ENCODE measurements around the gene OSBPL10.

The OSBPL10 gene

DNA sequence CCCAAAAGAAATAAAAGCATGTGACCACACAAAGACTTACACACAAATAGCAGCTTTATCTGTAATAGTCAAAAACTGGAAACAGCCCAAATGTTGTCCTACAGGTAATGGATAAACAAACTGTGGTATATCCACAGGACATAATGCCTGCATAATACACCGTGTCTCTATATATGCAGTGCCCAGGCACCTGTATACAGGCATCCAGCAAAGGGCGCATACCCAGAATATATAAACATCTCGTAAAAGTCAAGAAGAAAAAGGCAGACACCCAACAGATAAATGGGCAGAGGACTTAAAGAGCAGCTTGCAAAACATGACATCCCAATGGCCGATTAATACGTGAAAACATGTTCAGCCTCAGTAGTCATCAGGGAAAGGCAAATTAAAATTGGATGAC, 7.2 kb downstream of the OSBPL10 start:
- Histone ChIP-seq H3K36me3 (no peaks in the 10 kb centered on the region), H3K27me3 (no peaks in the 10 kb centered on the region), H3K4me3 (ENCODE audit: low read depth, low read length) (no peak overlapping the region), H3K9me3 (no peaks in the 10 kb centered on the region), H3K4me1 (no peaks in the 10 kb centered on the region)
- TF ChIP-seq, protein P1, sequence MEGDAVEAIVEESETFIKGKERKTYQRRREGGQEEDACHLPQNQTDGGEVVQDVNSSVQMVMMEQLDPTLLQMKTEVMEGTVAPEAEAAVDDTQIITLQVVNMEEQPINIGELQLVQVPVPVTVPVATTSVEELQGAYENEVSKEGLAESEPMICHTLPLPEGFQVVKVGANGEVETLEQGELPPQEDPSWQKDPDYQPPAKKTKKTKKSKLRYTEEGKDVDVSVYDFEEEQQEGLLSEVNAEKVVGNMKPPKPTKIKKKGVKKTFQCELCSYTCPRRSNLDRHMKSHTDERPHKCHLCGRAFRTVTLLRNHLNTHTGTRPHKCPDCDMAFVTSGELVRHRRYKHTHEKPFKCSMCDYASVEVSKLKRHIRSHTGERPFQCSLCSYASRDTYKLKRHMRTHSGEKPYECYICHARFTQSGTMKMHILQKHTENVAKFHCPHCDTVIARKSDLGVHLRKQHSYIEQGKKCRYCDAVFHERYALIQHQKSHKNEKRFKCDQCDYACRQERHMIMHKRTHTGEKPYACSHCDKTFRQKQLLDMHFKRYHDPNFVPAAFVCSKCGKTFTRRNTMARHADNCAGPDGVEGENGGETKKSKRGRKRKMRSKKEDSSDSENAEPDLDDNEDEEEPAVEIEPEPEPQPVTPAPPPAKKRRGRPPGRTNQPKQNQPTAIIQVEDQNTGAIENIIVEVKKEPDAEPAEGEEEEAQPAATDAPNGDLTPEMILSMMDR (IDR thresholded peaks at IDR 0.05; ENCODE audit: low read depth, low read length): no peak
- DNase-seq: no peak

DNA sequence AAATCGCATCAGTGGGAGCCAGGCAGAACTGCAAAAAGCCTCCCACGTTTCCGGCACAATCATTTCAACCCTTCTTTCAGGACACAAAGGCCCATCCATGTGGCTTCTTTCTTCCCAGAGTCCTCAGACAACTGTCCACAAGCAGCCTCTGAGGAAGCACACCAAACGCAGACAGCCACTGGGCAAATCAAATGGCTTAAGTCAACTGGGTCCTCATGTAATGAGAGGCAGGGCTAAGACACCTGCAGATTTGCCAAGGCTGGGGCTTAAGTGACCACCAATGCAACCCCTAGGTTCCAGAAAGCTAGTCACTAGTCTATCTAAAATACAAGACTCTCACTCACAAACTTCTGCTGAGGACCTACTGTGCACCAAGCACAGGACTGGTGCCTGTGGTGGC, 8.0 kb downstream of the OSBPL10 start:
- DNase-seq: no peak
- Histone ChIP-seq H3K4me1 (no peaks in the 10 kb centered on the region), H3K9me3 (no peaks in the 10 kb centered on the region), H3K27me3 (no peaks in the 10 kb centered on the region), H3K36me3 (no peaks in the 10 kb centered on the region), H3K4me3 (ENCODE audit: low read depth, low read length) (no peak overlapping the region)
- TF ChIP-seq, protein P1 (IDR thresholded peaks at IDR 0.05; ENCODE audit: low read depth, low read length): no peak

DNA sequence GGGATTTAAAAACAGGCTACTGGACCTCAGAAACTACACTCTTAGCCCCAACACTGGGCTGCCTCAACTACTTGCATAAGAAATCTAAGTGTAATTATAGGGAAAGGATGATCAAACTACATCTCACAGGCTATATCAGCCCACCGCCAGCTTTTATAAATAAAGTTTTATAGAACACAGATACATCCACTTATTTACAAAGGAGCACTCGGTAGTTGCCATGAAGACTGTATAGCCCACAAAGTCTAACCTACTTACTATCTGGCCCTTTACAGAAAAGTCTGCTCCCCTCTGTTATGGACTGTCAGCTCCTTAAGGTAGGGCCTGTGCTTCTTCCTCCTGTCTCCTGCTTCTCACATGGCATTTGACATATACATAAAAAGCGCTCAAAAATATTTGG, 9.5 kb downstream of the OSBPL10 start:
- DNase-seq: no peak
- Histone ChIP-seq H3K9me3 (no peaks in the 10 kb centered on the region), H3K4me3 (ENCODE audit: low read depth, low read length) (no peak overlapping the region), H3K4me1 (no peaks in the 10 kb centered on the region), H3K36me3 (no peaks in the 10 kb centered on the region), H3K27me3 (no peaks in the 10 kb centered on the region)
- TF ChIP-seq, protein P1 (IDR thresholded peaks at IDR 0.05; ENCODE audit: low read depth, low read length): no peak

DNA sequence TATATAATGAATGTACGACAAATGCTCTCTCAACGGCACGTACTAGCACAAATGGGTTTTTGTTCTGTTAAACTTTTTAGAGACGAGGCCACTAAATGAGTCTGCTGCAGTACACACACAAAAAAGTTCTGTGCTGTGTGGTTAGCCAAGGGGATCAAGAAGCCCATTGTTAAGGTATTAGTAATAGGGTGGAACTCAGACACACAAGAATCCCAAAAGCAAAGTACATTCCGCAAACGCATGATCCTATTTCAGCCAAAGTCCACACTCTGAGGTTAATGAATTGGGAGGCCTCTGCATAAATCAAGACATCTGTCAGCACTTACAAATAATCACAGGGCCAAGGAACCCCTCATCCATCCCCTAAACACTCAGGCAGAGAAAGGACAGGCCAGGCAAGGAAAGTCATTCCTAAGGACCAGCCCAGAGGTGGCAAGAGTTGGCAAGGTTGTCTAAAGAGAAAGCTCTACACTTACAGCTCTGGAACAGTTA, 12.1 kb downstream of the OSBPL10 start:
- H3K9me3 ChIP-seq: no peaks in the 10 kb centered on the region
- TF ChIP-seq, protein P1 (IDR thresholded peaks at IDR 0.05; ENCODE audit: low read depth, low read length): no peak
- H3K4me1 ChIP-seq: no peaks in the 10 kb centered on the region
- no peak for DNase-seq
- H3K36me3 ChIP-seq: no peaks in the 10 kb centered on the region
- no peaks in the 10 kb centered on the region for H3K27me3 ChIP-seq
- no peak overlapping the region for H3K4me3 ChIP-seq (ENCODE audit: low read depth, low read length)

DNA sequence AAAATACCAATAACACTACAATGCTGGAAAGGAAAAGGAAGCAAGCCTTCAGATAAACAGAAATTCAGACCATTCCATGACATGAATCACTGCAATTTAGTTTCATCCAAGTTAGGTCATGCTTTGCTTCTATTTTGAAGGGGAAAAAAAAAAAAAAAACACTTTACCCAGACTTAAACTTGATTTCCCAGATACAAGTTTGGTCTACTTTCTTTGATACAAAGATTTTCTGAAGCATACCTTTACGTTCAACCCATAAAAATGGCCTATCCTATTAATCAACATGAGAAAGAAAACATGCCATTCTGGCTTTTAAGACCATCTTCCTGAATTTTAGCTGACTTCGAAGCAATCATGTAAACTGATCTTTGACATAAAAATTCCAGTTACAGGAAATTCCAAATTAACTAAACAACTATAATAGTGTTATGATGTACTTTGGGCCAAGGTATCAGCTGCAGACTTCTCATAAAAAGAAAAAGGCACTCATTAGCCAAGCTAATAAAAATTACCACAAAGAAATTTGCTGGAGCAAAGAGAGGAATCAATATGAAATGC, 12.6 kb downstream of the OSBPL10 start:
- no peaks in the 10 kb centered on the region for H3K36me3 ChIP-seq
- TF ChIP-seq, protein P1 (IDR thresholded peaks at IDR 0.05; ENCODE audit: low read depth, low read length): no peak
- no peaks in the 10 kb centered on the region for H3K4me1 ChIP-seq
- H3K9me3 ChIP-seq: no peaks in the 10 kb centered on the region
- no peaks in the 10 kb centered on the region for H3K27me3 ChIP-seq
- no peak overlapping the region for H3K4me3 ChIP-seq (ENCODE audit: low read depth, low read length)
- DNase-seq: no peak

DNA sequence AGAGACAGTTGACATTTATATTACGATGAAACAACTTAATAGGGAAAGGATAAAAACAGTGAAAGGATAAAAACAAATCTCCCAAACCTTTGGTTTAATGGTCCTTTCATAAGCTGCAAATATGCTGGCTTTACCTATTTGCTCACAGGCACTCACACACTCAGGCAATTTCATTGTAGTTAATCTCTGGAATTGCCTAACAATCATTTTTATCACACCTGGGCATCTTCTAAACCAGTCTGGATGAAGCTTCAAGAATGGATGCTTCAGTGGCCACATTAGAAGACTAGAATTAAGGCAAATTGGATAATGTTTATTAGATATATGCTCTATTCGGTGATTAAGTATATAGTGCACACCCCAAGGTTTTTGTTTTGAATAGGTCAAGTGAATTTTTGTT, 13.5 kb downstream of the OSBPL10 start:
- Histone ChIP-seq H3K4me3 (ENCODE audit: low read depth, low read length) (no peak overlapping the region), H3K9me3 (no peaks in the 10 kb centered on the region), H3K27me3 (no peaks in the 10 kb centered on the region), H3K36me3 (no peaks in the 10 kb centered on the region), H3K4me1 (no peaks in the 10 kb centered on the region)
- TF ChIP-seq, protein P1 (IDR thresholded peaks at IDR 0.05; ENCODE audit: low read depth, low read length): no peak
- no peak for DNase-seq

Measured in BE2C (cell line).